AG09309 (cell line): Measurements from ENCODE around the gene ZDHHC11B.
"Not testable (repeated sequence)": the region's sequence is repeated elsewhere in the genome, so short reads cannot be mapped to it uniquely, and the experiment has no call there.

Experiments
- DNase-seq: peaks from one replicate; pipeline ENCODE4 v3.0.0-alpha.2; 2010; ENCODE audit warnings: low read depth
- H3K4me3 ChIP-seq: 2 replicates; pipeline ENCODE4 v1.5.1; 2011; ENCODE audit warnings: mild to moderate bottlenecking, low read depth, low read length, moderate library complexity; ENCODE audit not compliant: control insufficient read depth
- TF ChIP-seq, protein P1 (sequence below): IDR thresholded peaks from 2 replicates; pipeline ENCODE4 v1.5.1; 2011; ENCODE audit warnings: mild to moderate bottlenecking, low read depth, low read length, inconsistent platforms; ENCODE audit not compliant: insufficient read depth, control insufficient read depth; ENCODE audit errors: missing control alignments

ZDHHC11B gene

DNA sequence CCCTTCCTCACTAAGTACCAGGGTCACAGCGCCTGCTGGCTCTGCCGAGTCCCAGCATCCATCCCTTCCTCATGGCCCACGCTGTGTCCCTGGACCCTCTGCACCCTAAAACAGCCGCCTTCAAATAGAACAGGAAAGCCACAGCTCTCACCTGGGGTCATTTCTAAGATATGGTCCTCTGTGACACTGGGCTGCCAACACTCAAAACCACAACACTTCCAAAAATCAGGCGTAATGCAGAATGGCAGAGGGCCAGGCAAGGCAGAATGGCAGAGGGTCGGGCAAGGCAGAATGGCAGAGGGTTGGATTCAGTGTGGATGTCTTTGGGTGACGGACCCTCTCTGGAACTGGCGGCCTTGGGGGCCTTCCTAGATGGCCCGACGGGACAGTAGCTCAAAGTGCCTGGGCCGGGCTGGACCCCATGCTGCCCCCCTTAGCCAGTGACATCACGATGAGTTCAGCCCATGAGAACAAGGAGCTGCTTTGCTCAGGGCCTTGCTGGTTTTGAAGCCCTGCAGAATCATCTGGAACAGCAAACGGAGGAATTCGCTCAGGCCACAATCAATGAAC is 35.3 kb downstream of the ZDHHC11B start:
- DNase-seq, result no peak
- no peak overlapping the region for H3K4me3 ChIP-seq
- TF ChIP-seq, protein P1, sequence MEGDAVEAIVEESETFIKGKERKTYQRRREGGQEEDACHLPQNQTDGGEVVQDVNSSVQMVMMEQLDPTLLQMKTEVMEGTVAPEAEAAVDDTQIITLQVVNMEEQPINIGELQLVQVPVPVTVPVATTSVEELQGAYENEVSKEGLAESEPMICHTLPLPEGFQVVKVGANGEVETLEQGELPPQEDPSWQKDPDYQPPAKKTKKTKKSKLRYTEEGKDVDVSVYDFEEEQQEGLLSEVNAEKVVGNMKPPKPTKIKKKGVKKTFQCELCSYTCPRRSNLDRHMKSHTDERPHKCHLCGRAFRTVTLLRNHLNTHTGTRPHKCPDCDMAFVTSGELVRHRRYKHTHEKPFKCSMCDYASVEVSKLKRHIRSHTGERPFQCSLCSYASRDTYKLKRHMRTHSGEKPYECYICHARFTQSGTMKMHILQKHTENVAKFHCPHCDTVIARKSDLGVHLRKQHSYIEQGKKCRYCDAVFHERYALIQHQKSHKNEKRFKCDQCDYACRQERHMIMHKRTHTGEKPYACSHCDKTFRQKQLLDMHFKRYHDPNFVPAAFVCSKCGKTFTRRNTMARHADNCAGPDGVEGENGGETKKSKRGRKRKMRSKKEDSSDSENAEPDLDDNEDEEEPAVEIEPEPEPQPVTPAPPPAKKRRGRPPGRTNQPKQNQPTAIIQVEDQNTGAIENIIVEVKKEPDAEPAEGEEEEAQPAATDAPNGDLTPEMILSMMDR, result no peak

GRCh38 chr5:748011-748980 is 36.2 kb downstream of the ZDHHC11B start:
- DNase-seq, H3K4me3 ChIP-seq: not testable (repeated sequence)

DNA sequence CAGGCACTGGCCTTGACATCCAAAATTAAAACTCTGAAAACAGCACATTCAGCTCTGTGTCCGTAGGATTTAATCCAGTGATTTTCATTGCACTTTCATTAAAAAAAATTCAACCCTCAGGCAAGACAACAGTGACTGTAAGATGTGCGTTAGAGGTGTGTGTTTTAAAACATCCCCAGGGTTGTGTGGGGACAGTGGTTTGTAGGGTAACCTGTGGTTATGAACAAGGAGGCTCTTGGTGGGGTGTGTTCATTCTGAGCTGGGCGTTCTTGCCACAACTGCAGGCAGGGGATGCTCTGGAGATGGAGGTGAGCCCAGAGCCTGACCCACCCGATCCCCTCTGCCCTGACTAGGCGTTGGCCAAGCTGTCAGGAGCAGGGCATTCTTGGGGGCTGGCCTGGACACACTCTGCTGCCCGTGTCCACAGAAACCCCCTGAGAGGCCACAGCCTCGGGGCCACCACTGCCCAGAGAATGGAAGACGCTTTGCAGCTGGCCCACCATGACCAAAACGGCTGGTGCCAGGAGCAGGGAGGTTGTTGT is 37.2 kb downstream of the ZDHHC11B start:
- H3K4me3 ChIP-seq, DNase-seq: not testable (repeated sequence)

DNA sequence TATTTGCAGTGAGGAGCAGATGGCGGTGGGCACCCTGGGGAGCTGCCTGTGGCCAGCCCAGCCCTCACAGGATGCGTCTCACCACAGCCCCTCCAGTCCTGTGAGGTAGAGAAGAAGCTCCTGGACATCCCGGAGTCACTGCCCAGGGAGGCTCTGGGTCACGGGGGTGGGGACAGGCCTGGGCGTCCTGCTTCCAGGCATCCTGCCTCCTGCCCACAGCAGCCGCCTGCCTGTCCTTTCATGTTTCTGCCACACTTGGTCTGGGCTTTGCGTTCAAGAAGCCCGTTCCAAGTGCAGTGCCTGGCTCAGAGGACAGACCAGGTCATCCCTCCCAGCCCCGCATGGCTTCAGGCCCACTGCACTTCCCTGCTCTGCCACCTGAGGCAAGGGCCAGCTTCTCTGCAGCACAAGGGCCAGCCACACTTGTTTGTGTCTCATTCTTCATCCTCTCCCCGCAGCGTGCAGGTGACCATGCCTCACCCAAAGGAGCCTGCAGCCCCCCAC is 38.2 kb downstream of the ZDHHC11B start:
- TF ChIP-seq, protein P1, result no peak
- no peak overlapping the region for H3K4me3 ChIP-seq
- no peak for DNase-seq

GRCh38 chr5:745272-746142 is 39.0 kb downstream of the ZDHHC11B start:
- not testable (repeated sequence) for DNase-seq, H3K4me3 ChIP-seq

GRCh38 chr5:743696-744404 is 40.7 kb downstream of the ZDHHC11B start:
- DNase-seq, H3K4me3 ChIP-seq: not testable (repeated sequence)

GRCh38 chr5:742276-742675 is 42.3 kb downstream of the ZDHHC11B start:
- not testable (repeated sequence) for H3K4me3 ChIP-seq, DNase-seq

- DNase-seq, H3K4me3 ChIP-seq: not testable (repeated sequence)
Observed at GRCh38 chr5:734145-734544, 50.4 kb downstream of the ZDHHC11B start.

GRCh38 chr5:732754-733454 is 51.6 kb downstream of the ZDHHC11B start:
- DNase-seq, H3K4me3 ChIP-seq: not testable (repeated sequence)

DNA sequence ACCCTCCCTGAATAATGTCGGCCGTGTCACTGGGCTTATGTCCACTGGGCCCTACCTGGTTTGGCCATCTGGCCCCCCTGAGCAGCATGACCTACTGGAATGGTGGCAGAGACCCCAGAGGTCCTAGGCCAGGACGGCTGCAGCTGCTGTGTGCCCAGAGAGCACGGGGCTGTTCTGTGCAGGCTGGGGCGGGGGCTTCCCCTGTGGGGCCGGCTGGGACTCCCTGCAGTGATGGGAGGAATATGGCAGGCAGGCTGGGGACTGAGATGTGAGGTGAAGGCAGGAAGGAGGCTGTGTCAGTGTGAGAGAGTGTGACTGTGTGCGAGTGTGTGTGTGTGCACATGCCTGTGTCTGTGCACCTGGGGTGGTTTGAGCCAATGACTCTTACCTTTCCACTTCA is 55.3 kb downstream of the ZDHHC11B start:
- not testable (repeated sequence) for DNase-seq, H3K4me3 ChIP-seq

DNA sequence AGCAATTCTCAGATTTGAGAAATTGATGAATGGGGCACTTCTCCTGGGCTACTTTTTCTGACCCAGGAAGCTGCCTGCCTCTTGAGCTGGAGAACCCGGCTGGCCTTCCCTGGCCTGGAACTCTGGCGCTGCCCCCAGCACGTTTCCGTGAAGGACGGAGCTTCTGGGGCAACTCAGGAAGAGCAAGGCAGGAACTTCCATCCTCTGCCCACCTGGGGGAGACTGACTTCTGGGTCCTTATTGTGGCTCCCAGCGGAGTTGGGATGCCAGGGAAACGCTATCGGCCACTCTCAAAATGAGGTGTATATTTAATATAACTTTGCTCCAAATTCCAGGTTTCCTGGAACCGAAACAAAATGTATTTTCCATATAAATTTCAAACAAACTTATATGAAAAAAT is 57.4 kb downstream of the ZDHHC11B start:
- not testable (repeated sequence) for H3K4me3 ChIP-seq, DNase-seq

DNA sequence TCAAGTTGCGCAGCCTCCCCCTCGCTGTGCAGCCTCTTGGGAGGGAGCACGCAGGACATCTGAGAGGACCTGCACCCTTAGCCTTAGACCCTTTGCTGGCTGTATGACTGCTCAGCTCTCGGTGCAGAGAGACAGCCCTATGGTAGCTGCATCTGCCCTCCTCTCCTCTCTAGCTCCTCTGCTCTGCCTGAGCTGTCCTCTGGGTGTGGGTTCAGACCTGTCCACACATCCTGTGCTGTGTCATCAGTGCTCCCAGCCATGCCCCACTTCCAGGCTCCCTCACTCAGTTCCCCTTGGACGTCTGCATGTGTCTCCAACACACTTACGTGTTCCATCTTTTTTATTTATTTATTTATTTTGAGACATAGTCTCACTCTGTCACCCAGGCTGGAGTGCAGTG is 60.7 kb downstream of the ZDHHC11B start:
- not testable (repeated sequence) for DNase-seq

GRCh38 chr5:723309-723708 is 61.2 kb downstream of the ZDHHC11B start:
- DNase-seq, H3K4me3 ChIP-seq: not testable (repeated sequence)

More for the DNA sequence above, 60.7 kb downstream of the ZDHHC11B start:
- H3K4me3 ChIP-seq, result not testable (repeated sequence)

- H3K4me3 ChIP-seq, DNase-seq: not testable (repeated sequence)
Observed at GRCh38 chr5:719379-719778, 65.2 kb downstream of the ZDHHC11B start.
